HG02840 (cell line): ENCODE measurements around the gene RHOT1.
"Not testable (repeated sequence)": the region's sequence is repeated elsewhere in the genome, so short reads cannot be mapped to it uniquely, and the experiment has no call there.

Experiments used
- ATAC-seq: cut with Tn5 transposase; IDR thresholded peaks from one replicate; pipeline ENCODE4 v1.9.1; 2021; ENCODE audit warnings: mild to moderate bottlenecking, moderate library complexity, moderate number of reproducible peaks; ENCODE audit not compliant: unreplicated experiment, low FRiP score

Gene RHOT1

GRCh38 chr17:32120716-32121115, 21.6 kb upstream of the RHOT1 start:
- ATAC-seq = no peak

DNA sequence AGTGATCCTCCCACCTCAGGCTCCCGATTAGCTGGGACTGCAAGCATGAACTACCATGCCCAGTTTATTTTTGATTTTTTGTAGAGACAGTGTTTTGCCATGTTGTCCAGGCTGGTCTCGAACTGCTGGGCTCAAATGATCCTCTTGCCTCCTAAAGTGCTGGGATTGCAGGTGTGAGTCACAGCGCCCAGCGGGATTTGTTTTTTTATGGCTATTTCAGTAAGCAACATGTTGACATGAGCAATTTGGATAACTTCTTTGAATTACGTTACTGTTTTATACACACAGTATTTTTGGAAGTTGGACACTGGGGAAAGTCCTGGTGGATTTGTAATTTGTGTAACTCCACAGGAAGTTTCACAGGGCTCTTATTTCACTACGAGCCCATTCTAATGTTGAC, 18.5 kb upstream of the RHOT1 start:
- no peak for ATAC-seq

DNA sequence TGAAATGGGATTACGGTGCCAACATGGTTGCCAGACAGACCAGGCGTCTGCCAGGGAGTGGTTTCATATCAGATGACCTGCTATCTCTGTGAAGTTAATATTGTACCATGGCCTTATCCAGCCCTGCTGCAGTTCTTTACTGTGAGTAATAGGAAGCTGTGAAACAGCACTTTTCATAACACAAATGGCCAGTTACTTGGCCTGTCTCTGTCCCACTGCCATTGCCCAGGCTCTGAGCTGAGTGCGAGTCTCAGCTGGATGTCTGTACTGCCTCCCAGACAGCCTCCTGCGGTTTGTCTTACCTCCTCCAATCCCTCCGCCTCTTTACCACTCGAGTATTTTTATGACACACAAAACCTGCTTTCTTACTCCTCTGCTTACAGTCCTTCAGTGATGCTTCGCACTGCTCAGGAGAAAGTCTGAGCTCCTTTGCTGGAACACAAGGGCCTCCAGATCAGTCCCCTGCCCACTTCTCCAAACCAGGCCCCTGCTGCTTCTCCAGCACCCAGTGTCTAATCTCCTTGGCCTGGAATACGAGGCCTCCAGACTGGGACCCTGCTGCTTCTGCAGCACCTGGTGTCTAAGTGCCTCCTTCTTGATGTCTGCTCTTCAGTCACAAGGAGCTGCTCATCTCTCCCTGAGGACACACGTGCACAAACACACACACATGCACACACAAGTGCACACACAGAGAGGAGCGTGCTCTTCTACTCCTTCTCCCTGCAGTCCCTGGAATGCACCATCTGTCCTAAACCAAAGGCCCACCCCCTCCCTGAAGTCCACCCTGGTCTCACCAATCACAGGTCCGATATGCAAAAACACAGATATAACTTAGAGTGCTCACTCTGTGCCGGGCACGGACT, 17.1 kb upstream of the RHOT1 start:
- ATAC-seq = no peak

DNA sequence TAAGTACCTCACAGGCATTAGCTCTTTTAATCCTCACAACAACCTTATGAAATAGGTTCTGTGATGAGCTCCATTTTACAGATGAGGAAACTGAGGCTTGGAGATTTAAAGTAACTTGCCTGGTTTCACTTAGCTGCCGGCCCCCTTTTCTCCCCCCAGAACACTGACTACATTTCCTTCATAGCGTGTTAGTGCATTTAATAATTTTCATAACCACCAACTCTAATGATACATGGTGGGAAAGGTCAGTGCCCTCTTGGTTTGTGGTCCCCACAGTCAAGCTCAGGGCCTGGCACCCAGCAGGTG, 16.5 kb upstream of the RHOT1 start:
- no peak for ATAC-seq

GRCh38 chr17:32126325-32126724, 16.0 kb upstream of the RHOT1 start:
- no peak for ATAC-seq

DNA sequence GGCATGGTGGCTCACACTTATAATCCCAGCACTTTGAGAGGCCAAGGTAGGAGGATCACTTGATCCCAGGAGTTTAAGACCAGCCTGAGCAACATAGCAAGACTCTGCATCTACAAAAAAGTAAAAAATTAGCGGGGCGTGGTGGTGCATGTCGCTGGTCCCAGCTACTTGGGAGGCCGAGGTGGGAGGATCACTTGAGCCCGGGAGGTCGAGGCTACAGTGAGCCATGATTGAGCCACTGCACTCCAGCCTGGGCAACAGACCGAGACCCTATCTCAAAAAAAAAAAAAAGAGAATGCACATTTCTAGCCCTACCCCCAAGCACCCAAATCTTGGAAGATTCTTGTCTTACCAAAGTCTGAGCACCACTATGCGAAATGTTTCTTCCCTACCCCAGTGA, 15.6 kb upstream of the RHOT1 start:
- ATAC-seq = no peak

GRCh38 chr17:32127158-32127897, 15.0 kb upstream of the RHOT1 start:
- ATAC-seq = no peak

DNA sequence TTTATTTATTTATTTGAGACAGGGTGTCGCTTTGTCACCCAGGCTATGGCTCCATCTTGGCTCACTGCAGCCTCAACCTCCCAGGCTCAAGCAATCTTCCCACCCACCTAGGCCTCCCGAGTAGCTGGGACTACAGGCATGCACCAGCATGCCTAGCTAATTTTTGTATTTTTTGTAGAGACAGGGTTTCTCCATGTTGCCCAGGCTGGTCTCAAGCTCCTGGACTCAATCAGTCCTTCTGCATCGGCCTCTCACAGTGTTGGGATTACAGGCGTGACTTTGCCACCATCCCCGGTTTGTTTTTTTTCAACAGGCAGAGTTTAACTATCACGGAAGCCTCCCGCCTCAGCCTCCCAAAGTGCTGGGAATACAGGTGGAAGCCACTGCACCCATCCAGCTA, 13.8 kb upstream of the RHOT1 start:
- ATAC-seq = not testable (repeated sequence)

- ATAC-seq = not testable (repeated sequence)
Observed at GRCh38 chr17:32135497-32136117, 6.7 kb upstream of the RHOT1 start.

DNA sequence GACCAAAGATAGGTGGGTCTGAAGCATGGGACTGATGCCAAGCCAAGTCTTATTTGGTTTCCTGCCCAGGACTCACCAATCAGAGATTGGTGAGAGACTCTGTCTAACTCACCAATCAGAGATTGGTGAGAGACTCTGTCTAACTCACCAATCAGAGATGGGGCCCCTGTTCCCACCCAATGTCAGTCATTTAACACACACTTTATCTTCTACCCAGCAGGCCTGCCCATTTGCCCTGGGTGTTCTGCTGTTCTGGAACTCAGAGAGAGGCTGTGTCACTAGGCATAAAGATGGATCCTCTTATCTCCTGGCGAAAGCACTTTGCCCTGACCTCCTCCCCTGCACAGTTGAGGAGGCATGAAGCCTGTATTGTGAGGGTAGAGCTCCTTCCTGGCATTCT, 5.4 kb upstream of the RHOT1 start:
- no peak for ATAC-seq

- ATAC-seq = not testable (repeated sequence)
Observed at GRCh38 chr17:32139504-32139903, 2.8 kb upstream of the RHOT1 start.

DNA sequence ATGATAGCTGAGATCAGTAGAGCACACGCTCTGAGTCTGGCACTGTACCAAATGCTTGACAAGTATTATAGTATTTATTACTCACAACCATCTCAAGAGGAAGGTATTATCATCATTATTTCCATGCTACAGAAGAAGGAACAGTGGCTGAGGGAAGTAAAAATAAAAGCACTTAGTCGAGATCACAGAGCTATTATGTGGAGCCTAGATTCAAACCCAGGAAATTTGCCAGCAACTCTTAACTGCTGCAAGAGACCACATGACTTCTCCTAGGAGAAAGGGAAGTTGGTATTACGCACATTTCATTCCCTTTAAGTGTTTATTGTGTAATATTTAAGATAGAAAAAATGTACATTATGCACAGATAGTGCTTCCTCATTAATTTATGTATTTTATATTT, 1.0 kb upstream of the RHOT1 start:
- no peak for ATAC-seq

GRCh38 chr17:32141679-32142037, 644 bp upstream of the RHOT1 start:
- no peak for ATAC-seq

- no peak for ATAC-seq
Observed at GRCh38 chr17:32142857-32143526, 690 bp downstream of the RHOT1 start.

- ATAC-seq = no peak
Observed at GRCh38 chr17:32143527-32143870, 1.2 kb downstream of the RHOT1 start.

GRCh38 chr17:32144442-32144841, 2.1 kb downstream of the RHOT1 start:
- not testable (repeated sequence) for ATAC-seq

DNA sequence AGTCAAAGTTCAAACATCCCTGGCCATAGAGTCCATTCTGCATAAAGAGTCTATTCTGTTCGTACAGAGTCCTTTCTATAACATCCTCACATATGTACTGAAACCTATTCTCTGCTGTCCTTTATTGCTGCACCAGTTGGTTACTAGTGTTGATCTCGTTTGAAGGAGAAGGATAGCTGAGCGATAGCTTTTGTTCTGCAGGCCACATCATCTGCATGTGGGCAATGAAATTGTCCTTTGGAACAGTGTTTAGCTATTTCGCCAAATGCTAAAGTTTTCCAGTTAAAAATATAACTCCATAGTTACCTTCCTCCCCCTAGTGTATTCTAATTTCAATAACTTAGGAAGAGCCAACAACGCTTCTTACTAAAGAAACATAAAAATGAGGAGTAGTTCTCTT, 6.0 kb downstream of the RHOT1 start:
- no peak for ATAC-seq

DNA sequence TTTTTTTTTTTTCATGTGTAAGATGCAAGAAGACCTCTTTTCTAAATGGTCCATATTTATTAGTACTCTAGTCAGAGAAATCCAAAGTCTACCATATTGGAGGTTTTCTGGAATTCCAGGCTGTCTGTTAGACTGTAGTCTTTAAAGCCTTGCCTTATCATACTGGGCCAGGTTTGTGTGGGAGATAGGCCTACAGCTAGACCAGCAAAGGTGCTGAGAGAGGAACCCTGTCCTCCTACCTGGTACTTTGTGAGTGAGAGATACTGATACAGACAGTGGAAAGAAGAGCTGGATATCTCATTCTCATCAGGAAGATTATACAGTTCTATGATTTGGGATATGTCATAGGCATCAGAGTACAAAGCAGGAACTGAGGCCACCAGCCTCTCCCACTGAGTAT, 8.1 kb downstream of the RHOT1 start:
- ATAC-seq = no peak

DNA sequence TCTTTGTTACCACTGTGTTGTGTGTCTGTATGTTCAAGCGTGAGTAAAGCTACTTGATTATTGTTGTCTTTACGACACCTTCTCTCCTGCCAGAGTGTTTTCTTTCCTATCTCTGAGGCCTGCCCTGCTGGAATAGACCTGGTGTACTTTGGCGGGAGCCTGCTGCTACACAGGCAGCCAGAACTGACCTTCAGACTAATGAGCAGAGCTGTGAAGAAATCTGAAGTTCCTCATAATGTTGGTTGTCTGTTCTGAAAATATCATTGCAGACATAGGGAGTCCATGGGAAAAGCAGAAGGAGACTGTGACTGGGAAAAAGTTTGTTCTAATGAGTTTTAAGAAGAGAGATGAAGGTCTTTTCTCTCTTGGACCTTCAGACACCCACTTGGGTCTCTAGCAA, 9.8 kb downstream of the RHOT1 start:
- ATAC-seq = no peak

DNA sequence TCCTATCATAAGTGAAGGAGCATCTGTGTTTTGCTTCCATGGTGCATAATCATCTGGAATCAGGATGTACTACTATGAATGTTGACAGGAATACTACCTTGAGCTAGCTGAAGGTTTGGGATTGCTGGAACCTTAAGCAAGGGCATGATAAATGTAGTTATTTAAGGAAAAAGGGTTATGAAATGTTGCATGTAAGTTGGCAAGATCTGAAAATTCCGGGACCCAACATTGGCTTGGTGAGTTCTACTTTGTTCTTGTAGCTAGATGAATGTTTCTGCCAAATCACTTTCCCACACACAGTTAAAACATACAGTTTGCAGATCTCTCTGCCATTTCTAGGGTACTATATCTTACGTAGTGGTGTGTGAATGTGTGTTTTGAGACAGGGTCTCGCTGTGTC, 13.6 kb downstream of the RHOT1 start:
- ATAC-seq = no peak

- no peak for ATAC-seq
Observed at GRCh38 chr17:32156656-32157055, 14.4 kb downstream of the RHOT1 start.
